ENCODE results near the gene ASTN2.
A peak's percentile ranks its signal among the peaks of the same experiment; 100 is the strongest.

Gene ASTN2

GRCh38 chr9:116875576-116875975 is 539.3 kb downstream of the ASTN2 start:
- Histone ChIP-seq H3K9ac (ENCODE audit: low read length) (no peak overlapping the region), H3K36me3 (replicated peaks; ENCODE audit: insufficient read depth, low read length) (no peaks in the 10 kb centered on the region), H3K27me3 (replicated peaks; ENCODE audit: insufficient read depth, low read length) (no peaks in the 10 kb centered on the region), H3K9me3 (replicated peaks; ENCODE audit: insufficient read depth, low read length) (no peaks in the 10 kb centered on the region), H2AFZ (ENCODE audit: low read length) (no peak overlapping the region), H3F3A (ENCODE audit: insufficient read depth, low read length) (no peaks in the 10 kb centered on the region), H3K9me2 (replicated peaks; ENCODE audit: insufficient read depth, low read length) (no peaks in the 10 kb centered on the region), H3K4me3 (ENCODE audit: low read length) (no peak overlapping the region), H3K4me2 (ENCODE audit: low read depth, low read length) (no peak overlapping the region), H3K4me1 (ENCODE audit: low read length) (no peaks in the 10 kb centered on the region), H4K20me1 (ENCODE audit: insufficient read depth, low read length) (no peaks in the 10 kb centered on the region), H3K27ac (ENCODE audit: low read length) (no peak overlapping the region), H3K79me2 (ENCODE audit: low read length) (no peaks in the 10 kb centered on the region)
- TF ChIP-seq CTCF (IDR thresholded peaks at IDR 0.05; ENCODE audit: low read length) (no peak), EZH2phosphoT487 (IDR thresholded peaks at IDR 0.05; ENCODE audit: low read length) (no peak), EZH2 (optimal IDR thresholded peaks at IDR 0.05; ENCODE audit: low read depth, low read length) (no peak)
- no peak for DNase-seq

- Histone ChIP-seq H3K9me3 (replicated peaks; ENCODE audit: insufficient read depth, low read length) (no peaks in the 10 kb centered on the region), H3K27ac (ENCODE audit: low read length) (no peak overlapping the region), H3K4me2 (ENCODE audit: low read depth, low read length) (no peak overlapping the region), H3F3A (ENCODE audit: insufficient read depth, low read length) (no peaks in the 10 kb centered on the region), H3K27me3 (replicated peaks; ENCODE audit: insufficient read depth, low read length) (no peaks in the 10 kb centered on the region), H3K36me3 (replicated peaks; ENCODE audit: insufficient read depth, low read length) (no peaks in the 10 kb centered on the region), H3K4me3 (ENCODE audit: low read length) (no peak overlapping the region), H2AFZ (ENCODE audit: low read length) (no peak overlapping the region), H3K79me2 (ENCODE audit: low read length) (no peaks in the 10 kb centered on the region), H3K4me1 (ENCODE audit: low read length) (no peaks in the 10 kb centered on the region), H3K9ac (ENCODE audit: low read length) (no peak overlapping the region), H4K20me1 (ENCODE audit: insufficient read depth, low read length) (no peaks in the 10 kb centered on the region), H3K9me2 (replicated peaks; ENCODE audit: insufficient read depth, low read length) (no peaks in the 10 kb centered on the region)
- peak; percentile 8 for DNase-seq
- no peak for TF ChIP-seq EZH2phosphoT487 (IDR thresholded peaks at IDR 0.05; ENCODE audit: low read length)
- no peak for TF ChIP-seq EZH2 (optimal IDR thresholded peaks at IDR 0.05; ENCODE audit: low read depth, low read length)
- TF ChIP-seq CTCF (IDR thresholded peaks at IDR 0.05; ENCODE audit: low read length) = no peak
Observed at GRCh38 chr9:116873937-116874914, 540.6 kb downstream of the ASTN2 start.

GRCh38 chr9:116873491-116873890 is 541.4 kb downstream of the ASTN2 start:
- DNase-seq = no peak
- no peaks in the 10 kb centered on the region for H3K4me1 ChIP-seq (ENCODE audit: low read length)
- no peaks in the 10 kb centered on the region for H3K27me3 ChIP-seq (replicated peaks; ENCODE audit: insufficient read depth, low read length)
- H3K4me3 ChIP-seq (ENCODE audit: low read length) = no peak overlapping the region
- H4K20me1 ChIP-seq (ENCODE audit: insufficient read depth, low read length) = no peaks in the 10 kb centered on the region
- TF ChIP-seq CTCF (IDR thresholded peaks at IDR 0.05; ENCODE audit: low read length) = no peak
- TF ChIP-seq EZH2phosphoT487 (IDR thresholded peaks at IDR 0.05; ENCODE audit: low read length) = no peak
- TF ChIP-seq EZH2 (optimal IDR thresholded peaks at IDR 0.05; ENCODE audit: low read depth, low read length) = no peak
- no peak overlapping the region for H3K27ac ChIP-seq (ENCODE audit: low read length)
- no peaks in the 10 kb centered on the region for H3K36me3 ChIP-seq (replicated peaks; ENCODE audit: insufficient read depth, low read length)
- no peaks in the 10 kb centered on the region for H3F3A ChIP-seq (ENCODE audit: insufficient read depth, low read length)
- no peaks in the 10 kb centered on the region for H3K9me3 ChIP-seq (replicated peaks; ENCODE audit: insufficient read depth, low read length)
- H3K79me2 ChIP-seq (ENCODE audit: low read length) = no peaks in the 10 kb centered on the region
- H2AFZ ChIP-seq (ENCODE audit: low read length) = no peak overlapping the region
- H3K4me2 ChIP-seq (ENCODE audit: low read depth, low read length) = no peak overlapping the region
- no peak overlapping the region for H3K9ac ChIP-seq (ENCODE audit: low read length)
- no peaks in the 10 kb centered on the region for H3K9me2 ChIP-seq (replicated peaks; ENCODE audit: insufficient read depth, low read length)

Data from MM.1S (cell line).